CD14-positive monocyte (primary cell): ENCODE results near the gene CRYBA2. TPM values are rescaled to one million over a fixed set of nuclear protein-coding genes. Genes with fewer than 3 reads are reported as not detected.

Experiments used
- DNase-seq, 3 donors: peaks; one replicate each; pipeline ENCODE4 v3.0.0-alpha.2; 2011 to 2022
- H2AFZ ChIP-seq: 2 replicates; pipeline ENCODE4 v1.6.0; 2012; ENCODE audit warnings: mild to moderate bottlenecking, low read depth, low read length, inconsistent platforms; ENCODE audit not compliant: insufficient read depth, poor library complexity, severe bottlenecking
- H3K27ac ChIP-seq, 2 donors: 1 replicate in 1 of 2; 2 replicates in 1 of 2; pipeline ENCODE4 v1.5.1; 2012 to 2013; ENCODE audit warnings: low read length in 2 of 2, control low read depth in 1 of 2, inconsistent platforms in 1 of 2, low read depth in 1 of 2, mild to moderate bottlenecking in 1 of 2
- H3K27me3 ChIP-seq, 2 donors: one replicate each; pipeline versions ENCODE4 v1.6.0 to v1.6.1; 2011 to 2013; ENCODE audit warnings: low read length in 2 of 2; ENCODE audit not compliant: control insufficient read depth in 2 of 2, insufficient read depth in 2 of 2
- H3K36me3 ChIP-seq, 2 donors: replicated peaks in 1 of 2; 1 replicate in 1 of 2; 2 replicates in 1 of 2; pipeline versions ENCODE4 v1.5.1 to v1.6.1; 2012 to 2013; ENCODE audit warnings: low read length in 2 of 2, control low read depth in 1 of 2, inconsistent platforms in 1 of 2, mild to moderate bottlenecking in 1 of 2; ENCODE audit not compliant: insufficient read depth in 2 of 2, control insufficient read depth in 1 of 2
- H3K4me1 ChIP-seq, 2 donors: 1 replicate in 1 of 2; 2 replicates in 1 of 2; pipeline versions ENCODE4 v1.5.1 to v1.6.1; 2012 to 2013; ENCODE audit warnings: low read length in 2 of 2, control low read depth in 1 of 2, inconsistent platforms in 1 of 2, mild to moderate bottlenecking in 1 of 2, moderate library complexity in 1 of 2; ENCODE audit not compliant: insufficient read depth in 2 of 2, control insufficient read depth in 1 of 2
- H3K4me2 ChIP-seq: replicated peaks from 2 replicates; pipeline ENCODE3; 2012; ENCODE audit warnings: low read length, moderate library complexity, mild to moderate bottlenecking; ENCODE audit not compliant: poor library complexity, severe bottlenecking; ENCODE audit errors: extremely low read depth
- H3K4me3 ChIP-seq, 3 experiments: fragments of 200-600 bp in 1 of 3; sonication (generic) in 1 of 3; replicated peaks in 1 of 3; 1 replicate in 2 of 3; 2 replicates in 1 of 3; pipeline ENCODE4 v1.5.1; 2011 to 2013; ENCODE audit warnings: low read length in 3 of 3, mild to moderate bottlenecking in 3 of 3, control low read depth in 2 of 3, low read depth in 2 of 3, inconsistent platforms in 1 of 3, moderate library complexity in 1 of 3
- H3K79me2 ChIP-seq: 2 replicates; pipeline ENCODE4 v1.6.0; 2012; ENCODE audit warnings: mild to moderate bottlenecking, control low read depth, inconsistent platforms, low read length, moderate library complexity; ENCODE audit not compliant: insufficient read depth
- H3K9ac ChIP-seq: 2 replicates; pipeline ENCODE4 v1.6.0; 2017; ENCODE audit warnings: low read length, mild to moderate bottlenecking; ENCODE audit not compliant: insufficient read depth, poor library complexity, severe bottlenecking
- H3K9me3 ChIP-seq, 2 donors: replicated peaks in 1 of 2; 1 replicate in 1 of 2; 2 replicates in 1 of 2; pipeline versions ENCODE4 v1.5.1 to v1.6.1; 2012 to 2013; ENCODE audit warnings: low read length in 2 of 2, control low read depth in 1 of 2; ENCODE audit not compliant: control insufficient read depth in 1 of 2, insufficient read depth in 1 of 2
- H4K20me1 ChIP-seq: 2 replicates; pipeline ENCODE4 v1.6.0; 2012; ENCODE audit warnings: mild to moderate bottlenecking, low read length, control low read depth, moderate library complexity; ENCODE audit not compliant: insufficient read depth
- H3K27ac Mint-ChIP-seq, 7 donors: one replicate each; pipeline ENCODE4 v1.8.0; 2020; ENCODE audit warnings: mild to moderate bottlenecking in 7 of 7, mixed read lengths in 7 of 7, moderate library complexity in 6 of 7, inconsistent platforms in 2 of 7
- H3K27me3 Mint-ChIP-seq, 3 donors: one replicate each; pipeline ENCODE4 v1.8.0; 2021 to 2022; ENCODE audit warnings: low read depth in 3 of 3, mild to moderate bottlenecking in 3 of 3, mixed read lengths in 3 of 3, moderate library complexity in 3 of 3, inconsistent platforms in 1 of 3
- H3K36me3 Mint-ChIP-seq, 2 donors: one replicate each; pipeline ENCODE4 v1.8.0; 2020; ENCODE audit warnings: mixed read lengths in 2 of 2, inconsistent platforms in 1 of 2, mild to moderate bottlenecking in 1 of 2
- H3K4me1 Mint-ChIP-seq: one replicate; pipeline ENCODE4 v1.8.0; 2020; ENCODE audit warnings: mild to moderate bottlenecking, mixed read lengths
- H3K4me3 Mint-ChIP-seq, 2 donors: one replicate each; pipeline ENCODE4 v1.8.0; 2020; ENCODE audit warnings: mild to moderate bottlenecking in 2 of 2, mixed read lengths in 2 of 2, moderate library complexity in 1 of 2
- H3K9me3 Mint-ChIP-seq, 7 donors: one replicate each; pipeline ENCODE4 v1.8.0; 2020 to 2022; ENCODE audit warnings: mixed read lengths in 7 of 7, mild to moderate bottlenecking in 6 of 7, moderate library complexity in 6 of 7, inconsistent platforms in 2 of 7
- CTCF ChIP-seq: fragments of 200-600 bp; IDR thresholded peaks from one replicate; pipeline ENCODE4 v1.8.0; 2022; ENCODE audit warnings: antibody characterized with exemption, mild to moderate bottlenecking
- WGBS: methylation state at CpG from one replicate; pipeline ENCODE4 v1.1.5; 2013; ENCODE audit warnings: missing lambda C conversion rate; ENCODE audit not compliant: insufficient coverage; 5-methylcytosine and 5-hydroxymethylcytosine counted together
- intact Hi-C, 2 donors: fragments of 100-400 bp; cut with micrococcal nuclease; formaldehyde crosslinking; loops; one replicate each; pipeline versions ENCODE4 v1.15.0 to v1.15.1; 2023
- polyA plus RNA-seq, 3 donors: library from polyadenylated mRNA; depleted of rRNA in 1 of 3; unstranded in 2 of 3; stranded (reverse) in 1 of 3; fragments of 300-500 nt in 2 of 3; fragments of >200 nt in 1 of 3; fragmentation: Illumina TruSeq in 2 of 3; gene quantifications; 1 replicate in 2 of 3; 2 replicates in 1 of 3; pipeline ENCODE4 v1.2.3, GENCODE V29; 2012 to 2021

CRYBA2 gene
- polyA plus RNA-seq, 3 donors: not detected

- intact Hi-C loops: no loop called here
Measured at GRCh38 chr2:219037783-219038499, 44.7 kb upstream of the CRYBA2 start.

DNA sequence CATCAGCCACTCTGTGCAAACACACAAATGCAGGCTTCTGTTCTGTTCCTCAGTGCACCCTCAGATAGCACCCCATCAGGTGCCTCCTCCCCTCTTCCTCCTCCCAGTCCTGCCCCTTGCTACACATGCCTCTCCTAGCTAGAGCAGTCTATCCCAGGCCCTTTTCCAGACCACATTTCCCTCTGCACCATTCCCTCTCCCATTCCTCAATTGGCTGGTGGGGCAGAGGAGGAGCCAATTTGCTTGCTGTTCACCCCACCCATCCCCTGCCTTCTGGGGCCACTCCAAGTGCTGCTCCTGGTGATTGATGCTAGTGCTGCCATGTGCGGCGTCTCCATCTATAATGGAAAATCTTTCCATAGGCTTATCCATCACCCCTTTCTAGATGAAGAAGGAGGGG lies 42.7 kb upstream of the CRYBA2 start:
- peaks cover 15 to 52% of the 10 kb centered on the region in 2 donors for H3K27me3 ChIP-seq
- H3K4me3 Mint-ChIP-seq: no peak overlapping the region
- peaks cover 0 to 3% (median 0%) of the 10 kb centered on the region in 7 donors for H3K9me3 Mint-ChIP-seq
- H3K79me2 ChIP-seq: no peaks in the 10 kb centered on the region
- no peaks in the 10 kb centered on the region for H3K36me3 ChIP-seq
- no peaks in the 10 kb centered on the region for H3K36me3 Mint-ChIP-seq
- H4K20me1 ChIP-seq: no peaks in the 10 kb centered on the region
- no peak for TF ChIP-seq CTCF
- H3K27me3 Mint-ChIP-seq: peaks cover 42 to 77% (median 51%) of the 10 kb centered on the region in 3 donors
- H3K27ac ChIP-seq: no peak overlapping the region
- no peaks in the 10 kb centered on the region for H3K9me3 ChIP-seq
- peaks cover under 1% of the 10 kb centered on the region for H3K4me1 Mint-ChIP-seq
- H3K4me3 ChIP-seq: no peak overlapping the region
- intact Hi-C loops: no loop called here
- no peak for DNase-seq
- no peak overlapping the region for H2AFZ ChIP-seq
- no peaks in the 10 kb centered on the region for H3K4me1 ChIP-seq
- no peak overlapping the region for H3K4me2 ChIP-seq
- no CpG with 5 or more reads among the region's 2 CpGs for WGBS
- no peak overlapping the region for H3K27ac Mint-ChIP-seq
- no peak overlapping the region for H3K9ac ChIP-seq

More at GRCh38 chr2:219037783-219038499, 44.7 kb upstream of the CRYBA2 start:
- WGBS: 70% methylated on average over 6 of the region's 8 CpGs
- H3K4me1 Mint-ChIP-seq: peaks cover 6% of the 10 kb centered on the region
- H3K27me3 Mint-ChIP-seq: peaks cover 58 to 81% (median 61%) of the 10 kb centered on the region in 3 donors
- Histone ChIP-seq H3K4me3 (no peak overlapping the region), H3K36me3 (no peaks in the 10 kb centered on the region), H3K27ac (no peak overlapping the region), H2AFZ (no peak overlapping the region), H3K79me2 (no peaks in the 10 kb centered on the region), H3K9ac (no peak overlapping the region), H4K20me1 (no peaks in the 10 kb centered on the region), H3K4me1 (no peaks in the 10 kb centered on the region), H3K27me3 (peaks cover 33 to 67% of the 10 kb centered on the region in 2 donors), H3K9me3 (no peaks in the 10 kb centered on the region), H3K4me2 (no peak overlapping the region)
- no peaks in the 10 kb centered on the region for H3K36me3 Mint-ChIP-seq
- DNase-seq: no peak
- TF ChIP-seq CTCF: no peak
- peaks cover 0 to 3% (median 0%) of the 10 kb centered on the region in 7 donors for H3K9me3 Mint-ChIP-seq
- H3K27ac Mint-ChIP-seq: no peak overlapping the region
- H3K4me3 Mint-ChIP-seq: no peak overlapping the region
